Measurements from ENCODE around the gene HEYL. TPM values are rescaled to one million over a fixed set of nuclear protein-coding genes. Genes with fewer than 3 reads are reported as not detected.

The HEYL gene
- total RNA-seq, 1 donor from 2014 or later = 0.10 TPM

GRCh38 chr1:39637361-39637760 is 2.1 kb downstream of the HEYL start:
- no peak for DNase-seq (ENCODE audit: low read depth)

- no peak for DNase-seq (ENCODE audit: low read depth)
These were observed 3.6 kb downstream of the HEYL start for GRCh38 chr1:39635871-39636210.

GRCh38 chr1:39635205-39635870 is 4.1 kb downstream of the HEYL start:
- DNase-seq (ENCODE audit: low read depth) = no peak

- no peak for DNase-seq (ENCODE audit: low read depth)
These were observed 6.0 kb downstream of the HEYL start for GRCh38 chr1:39633422-39633821.

GRCh38 chr1:39632682-39633417 is 6.6 kb downstream of the HEYL start:
- no peak for DNase-seq (ENCODE audit: low read depth)

GRCh38 chr1:39632323-39632681 is 7.1 kb downstream of the HEYL start:
- no peak for DNase-seq (ENCODE audit: low read depth)

- DNase-seq (ENCODE audit: low read depth) = no peak
These were observed 7.8 kb downstream of the HEYL start for GRCh38 chr1:39631361-39632322.

GRCh38 chr1:39628807-39629350 is 10.6 kb downstream of the HEYL start:
- DNase-seq (ENCODE audit: low read depth) = no peak

- no peak for DNase-seq (ENCODE audit: low read depth)
These were observed 12.8 kb downstream of the HEYL start for GRCh38 chr1:39626646-39627045.

GRCh38 chr1:39625462-39626273 is 13.8 kb downstream of the HEYL start:
- DNase-seq (ENCODE audit: low read depth) = no peak

- no peak for DNase-seq (ENCODE audit: low read depth)
These were observed 14.4 kb downstream of the HEYL start for GRCh38 chr1:39625009-39625408.

- DNase-seq (ENCODE audit: low read depth) = no peak
These were observed 16.4 kb downstream of the HEYL start for GRCh38 chr1:39623053-39623452.

GRCh38 chr1:39622427-39622826 is 17.0 kb downstream of the HEYL start:
- DNase-seq (ENCODE audit: low read depth) = no peak

GRCh38 chr1:39620659-39621165 is 18.7 kb downstream of the HEYL start:
- no peak for DNase-seq (ENCODE audit: low read depth)

GRCh38 chr1:39617488-39618049 is 21.9 kb downstream of the HEYL start:
- DNase-seq (ENCODE audit: low read depth) = no peak

- DNase-seq (ENCODE audit: low read depth) = no peak
These were observed 24.3 kb downstream of the HEYL start for GRCh38 chr1:39615086-39615673.

GRCh38 chr1:39614488-39614887 is 25.0 kb downstream of the HEYL start:
- DNase-seq (ENCODE audit: low read depth) = no peak

GRCh38 chr1:39613250-39613649 is 26.2 kb downstream of the HEYL start:
- no peak for DNase-seq (ENCODE audit: low read depth)

- DNase-seq (ENCODE audit: low read depth) = no peak
These were observed 29.7 kb downstream of the HEYL start for GRCh38 chr1:39609618-39610331.

- DNase-seq (ENCODE audit: low read depth) = no peak
These were observed 30.5 kb downstream of the HEYL start for GRCh38 chr1:39608921-39609320.
